ENCODE measurements around the gene CCDC6. TPM values are rescaled to one million over a fixed set of nuclear protein-coding genes. Genes with fewer than 3 reads are reported as not detected.

Gene CCDC6
- polyA plus RNA-seq, 1 donor (not counting 4 experiments of a cell fraction or from before 2014, with no cell fraction given), result 46.5 TPM

GRCh38 chr10:59873896-59874295 is 32.5 kb downstream of the CCDC6 start:
- Histone ChIP-seq H4K20me1 (ENCODE audit: control insufficient read depth, extremely low read depth, insufficient read depth, low read length) (no peaks in the 10 kb centered on the region), H3K36me3 (ENCODE audit: control insufficient read depth in 2 of 2, extremely low read depth in 1 of 2, insufficient read depth in 2 of 2, low read length in 2 of 2) (peaks cover 0 to 2% of the 10 kb centered on the region in 2 experiments), H3K4me2 (ENCODE audit: control insufficient read depth, extremely low read depth, insufficient read depth, low read depth, low read length) (peak overlapping the region; percentile 57), H3K9me1 (ENCODE audit: control insufficient read depth, extremely low read depth, insufficient read depth, low read length) (no peaks in the 10 kb centered on the region), H3K4me1 (ENCODE audit: control insufficient read depth, extremely low read depth, insufficient read depth, low read length) (peaks cover 30% of the 10 kb centered on the region), H3K4me3 (ENCODE audit: control insufficient read depth in 2 of 3, extremely low read depth in 1 of 3, insufficient read depth in 2 of 3, low read depth in 1 of 3, low read length in 3 of 3) (no peak overlapping the region), H3K79me2 (ENCODE audit: control insufficient read depth, insufficient read depth, low read length) (peaks cover 89% of the 10 kb centered on the region), H3K27ac (ENCODE audit: control insufficient read depth, insufficient read depth, low read length) (peak overlapping the region; percentile 45), H3K9me3 (ENCODE audit: control insufficient read depth, low read depth, low read length) (no peaks in the 10 kb centered on the region), H3K27me3 (ENCODE audit: control insufficient read depth, extremely low read depth, insufficient read depth, low read length) (no peaks in the 10 kb centered on the region), H2AFZ (ENCODE audit: control insufficient read depth, low read length) (no peak overlapping the region), H3K9ac (ENCODE audit: control insufficient read depth, extremely low read depth, insufficient read depth, low read length) (no peak overlapping the region)
- dilution Hi-C loops (cut with MboI; ENCODE audit: extremely low pct_ligation_motif_present, low sequenced_read_pairs), result no loop called here
- no peak for TF ChIP-seq CTCF (optimal IDR thresholded peaks at IDR 0.05 in 1 of 3, IDR thresholded peaks at IDR 0.05 in 1 of 3, conservative IDR thresholded peaks at IDR 0.05 in 1 of 3; ENCODE audit: extremely low read depth in 1 of 3, insufficient read depth in 2 of 3, low read length in 3 of 3)
- no peak for TF ChIP-seq EZH2 (IDR thresholded peaks at IDR 0.05; ENCODE audit: low read length)
- FAIRE-seq (no peak), DNase-seq (ENCODE audit: low read depth, low spot score) (no peak)

DNA sequence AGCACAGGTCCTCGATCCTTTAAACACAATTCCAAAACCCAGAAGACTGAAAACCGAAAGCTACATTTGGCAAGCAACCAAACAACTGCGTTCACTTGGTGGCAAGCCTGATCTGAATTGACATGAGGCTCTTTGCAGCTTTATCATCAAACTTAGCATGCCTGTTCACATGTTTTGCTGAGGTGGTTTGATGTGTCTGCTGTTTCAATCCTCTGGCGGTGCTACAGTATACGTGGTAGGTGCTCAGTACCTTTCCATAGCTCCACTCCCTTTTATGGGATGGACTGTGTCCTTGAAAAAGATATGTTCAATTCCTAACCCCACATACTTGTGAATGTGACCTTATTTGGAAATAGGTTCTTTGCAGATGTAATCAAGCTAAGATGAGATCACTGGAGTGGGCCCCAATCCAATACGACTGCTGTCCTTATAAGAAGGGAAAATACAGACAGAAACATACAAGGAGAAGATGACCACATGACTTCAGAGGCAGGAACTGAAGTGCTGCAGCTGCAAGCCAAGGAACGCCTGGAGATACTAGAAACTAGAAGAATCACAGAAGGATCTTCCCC is 33.4 kb downstream of the CCDC6 start:
- Histone ChIP-seq H3K36me3 (ENCODE audit: control insufficient read depth in 2 of 2, extremely low read depth in 1 of 2, insufficient read depth in 2 of 2, low read length in 2 of 2) (peaks cover 0 to 2% of the 10 kb centered on the region in 2 experiments), H3K9me1 (ENCODE audit: control insufficient read depth, extremely low read depth, insufficient read depth, low read length) (no peaks in the 10 kb centered on the region), H3K79me2 (ENCODE audit: control insufficient read depth, insufficient read depth, low read length) (peaks cover 89% of the 10 kb centered on the region), H3K27me3 (ENCODE audit: control insufficient read depth, extremely low read depth, insufficient read depth, low read length) (no peaks in the 10 kb centered on the region), H2AFZ (ENCODE audit: control insufficient read depth, low read length) (no peak overlapping the region), H3K9ac (ENCODE audit: control insufficient read depth, extremely low read depth, insufficient read depth, low read length) (peak overlapping the region; percentile 8), H3K4me2 (ENCODE audit: control insufficient read depth, extremely low read depth, insufficient read depth, low read depth, low read length) (peak overlapping the region; percentile 57), H4K20me1 (ENCODE audit: control insufficient read depth, extremely low read depth, insufficient read depth, low read length) (no peaks in the 10 kb centered on the region), H3K27ac (ENCODE audit: control insufficient read depth, insufficient read depth, low read length) (peak overlapping the region; percentile 45), H3K4me3 (ENCODE audit: control insufficient read depth in 2 of 3, extremely low read depth in 1 of 3, insufficient read depth in 2 of 3, low read depth in 1 of 3, low read length in 3 of 3) (peak overlapping the region in 2 of 3 experiments; percentile 2 to 10), H3K9me3 (ENCODE audit: control insufficient read depth, low read depth, low read length) (no peaks in the 10 kb centered on the region), H3K4me1 (ENCODE audit: control insufficient read depth, extremely low read depth, insufficient read depth, low read length) (peaks cover 30% of the 10 kb centered on the region)
- DNase-seq (ENCODE audit: low read depth, low spot score) (no peak), FAIRE-seq (peak; percentile 92)
- dilution Hi-C loops (cut with MboI; ENCODE audit: extremely low pct_ligation_motif_present, low sequenced_read_pairs), result no loop called here
- no peak for TF ChIP-seq EZH2 (IDR thresholded peaks at IDR 0.05; ENCODE audit: low read length)
- TF ChIP-seq CTCF (optimal IDR thresholded peaks at IDR 0.05 in 1 of 3, IDR thresholded peaks at IDR 0.05 in 1 of 3, conservative IDR thresholded peaks at IDR 0.05 in 1 of 3; ENCODE audit: extremely low read depth in 1 of 3, insufficient read depth in 2 of 3, low read length in 3 of 3), result no peak

Measured in keratinocyte (primary cell).